ENCODE results near the gene DKK1. TPM values are rescaled to one million over a fixed set of nuclear protein-coding genes. Genes with fewer than 3 reads are reported as not detected.

The DKK1 gene
- total and polyA plus RNA-seq, 4 donors: 0.08 to 1.1 (median 0.20) TPM; not detected in 1

GRCh38 chr10:52347327-52347667, 33.2 kb downstream of the DKK1 start:
- Histone ChIP-seq H3K9ac (ENCODE audit: low read depth in 1 of 2, low read length in 2 of 2) (no peak overlapping the region), H3K36me3 (ENCODE audit: control insufficient read depth in 4 of 4, insufficient read depth in 3 of 4, low read depth in 1 of 4, low read length in 3 of 4) (no peaks in the 10 kb centered on the region), H3K27ac (ENCODE audit: low read depth in 1 of 2, low read length in 2 of 2) (no peak overlapping the region), H3K27me3 (ENCODE audit: control insufficient read depth in 4 of 4, insufficient read depth in 4 of 4, low read length in 3 of 4) (no peaks in the 10 kb centered on the region), H3K4me1 (ENCODE audit: control insufficient read depth in 4 of 4, insufficient read depth in 4 of 4, low read length in 3 of 4) (no peaks in the 10 kb centered on the region), H3K9me3 (ENCODE audit: control insufficient read depth in 4 of 4, low read length in 3 of 4) (peaks cover 0 to 2% (median 0%) of the 10 kb centered on the region in 4 donors), H3K4me3 (ENCODE audit: low read depth in 1 of 3, low read length in 3 of 3) (no peak overlapping the region)
- DNase-seq (ENCODE audit: low spot score): no peak
- WGBS: 91% methylated on average over 5 of the region's 5 CpGs
- TF ChIP-seq HNF4G (IDR thresholded peaks at IDR 0.05): no peak
- no peak for TF ChIP-seq TAF1 (conservative IDR thresholded peaks at IDR 0.05)
- TF ChIP-seq RXRA (IDR thresholded peaks at IDR 0.05): no peak
- no peak for TF ChIP-seq REST (IDR thresholded peaks at IDR 0.05)
- TF ChIP-seq ZBTB33 (IDR thresholded peaks at IDR 0.05): no peak
- no peak for TF ChIP-seq HNF4A (conservative IDR thresholded peaks at IDR 0.05)
- TF ChIP-seq FOXA1 (IDR thresholded peaks at IDR 0.05): no peak
- no peak for TF ChIP-seq NR2F2 (IDR thresholded peaks at IDR 0.05)
- TF ChIP-seq YY1 (IDR thresholded peaks at IDR 0.05): no peak
- TF ChIP-seq ATF3 (IDR thresholded peaks at IDR 0.05): no peak
- no peak for TF ChIP-seq FOXA2 (IDR thresholded peaks at IDR 0.05)
- TF ChIP-seq MAX (IDR thresholded peaks at IDR 0.05): no peak
- no peak for TF ChIP-seq EGR1 (IDR thresholded peaks at IDR 0.05; ENCODE audit: low read depth in 2 of 2)
- TF ChIP-seq JUND (IDR thresholded peaks at IDR 0.05): no peak
- no peak for TF ChIP-seq CTCF (IDR thresholded peaks at IDR 0.05; ENCODE audit: low read depth, low read length, missing input control)
- no peak for TF ChIP-seq GABPA (IDR thresholded peaks at IDR 0.05 in 1 of 2, conservative IDR thresholded peaks at IDR 0.05 in 1 of 2)
- no peak for TF ChIP-seq SP1 (IDR thresholded peaks at IDR 0.05)
